Thoracic aorta (tissue), 2 donors: ENCODE measurements around the gene IFI44L. TPM values are rescaled to one million over a fixed set of nuclear protein-coding genes. Genes with fewer than 3 reads are reported as not detected.

Experiments used
- ATAC-seq: fragments of 150-250 bp; one replicate; pipeline ENCODE4 v1.8.0; 2017; ENCODE audit warnings: low read depth; ENCODE audit not compliant: insufficient number of reproducible peaks, low FRiP score
- DNase-seq: peaks from one replicate; pipeline ENCODE4 v3.0.0-alpha.2; 2020; ENCODE audit warnings: low spot score
- H3K27ac ChIP-seq, 2 donors: fragments of 200-600 bp; sonication (generic); 1 replicate in 1 of 2; 2 replicates in 1 of 2; pipeline ENCODE4 v1.5.1; 2016; ENCODE audit warnings: mild to moderate bottlenecking in 2 of 2, moderate library complexity in 2 of 2
- H3K27me3 ChIP-seq: fragments of 200-600 bp; sonication (generic); replicated peaks from 2 replicates; pipeline ENCODE4 v1.6.0; 2016; ENCODE audit warnings: mild to moderate bottlenecking; ENCODE audit not compliant: insufficient read depth
- H3K36me3 ChIP-seq: fragments of 200-600 bp; sonication (generic); one replicate; pipeline ENCODE4 v1.5.1; 2016
- H3K4me1 ChIP-seq, 2 donors: fragments of 200-600 bp; sonication (generic); 1 replicate in 1 of 2; 2 replicates in 1 of 2; pipeline versions ENCODE4 v1.5.1 to v1.6.0; 2016; ENCODE audit warnings: low read depth in 2 of 2, mild to moderate bottlenecking in 1 of 2; ENCODE audit not compliant: control insufficient read depth in 1 of 2
- H3K4me3 ChIP-seq: fragments of 200-600 bp; sonication (generic); 2 replicates; pipeline ENCODE4 v1.5.1; 2016; ENCODE audit warnings: mild to moderate bottlenecking
- H3K9me3 ChIP-seq: fragments of 200-600 bp; sonication (generic); 2 replicates; pipeline ENCODE4 v1.5.1; 2016
- total RNA-seq, 2 donors: library from RNA; depleted of rRNA; stranded (reverse); fragments of >200 nt; gene quantifications; one replicate each; pipeline versions ENCODE4 v1.1.0 to v1.2.3, GENCODE V29; 2016
- TF ChIP-seq, protein P1 (sequence below): fragments of 200-600 bp; sonication (generic); IDR thresholded peaks from one replicate; pipeline ENCODE4 v1.5.1; 2019; ENCODE audit warnings: antibody characterized with exemption

The IFI44L gene
- total RNA-seq, 2 donors from 2014 or later: 17.3 to 18.7 TPM

DNA sequence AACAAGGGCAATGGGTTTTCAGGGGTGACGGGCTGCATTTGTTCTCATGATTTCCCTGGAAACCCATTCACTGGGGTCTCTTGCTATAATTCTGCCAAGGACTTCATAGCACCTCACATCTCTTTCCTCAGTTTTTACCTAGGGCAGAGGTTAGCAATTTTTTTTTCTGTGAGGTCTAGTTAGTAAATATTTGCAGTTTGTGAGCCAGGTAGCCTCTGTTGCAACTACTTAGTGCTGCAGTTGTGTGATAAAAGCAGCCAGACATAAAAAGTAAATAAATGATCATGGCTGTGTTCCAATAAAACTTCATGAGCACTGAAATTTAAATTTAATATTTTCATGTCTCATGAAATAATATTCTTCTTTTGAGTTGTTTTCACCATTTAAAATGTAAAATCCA, 67.1 kb downstream of the IFI44L start:
- Histone ChIP-seq H3K4me1 (no peaks in the 10 kb centered on the region), H3K4me3 (no peak overlapping the region), H3K36me3 (no peaks in the 10 kb centered on the region), H3K27ac (no peak overlapping the region), H3K9me3 (no peaks in the 10 kb centered on the region), H3K27me3 (no peaks in the 10 kb centered on the region)
- ATAC-seq (no peak), DNase-seq (no peak)
- TF ChIP-seq, protein P1, sequence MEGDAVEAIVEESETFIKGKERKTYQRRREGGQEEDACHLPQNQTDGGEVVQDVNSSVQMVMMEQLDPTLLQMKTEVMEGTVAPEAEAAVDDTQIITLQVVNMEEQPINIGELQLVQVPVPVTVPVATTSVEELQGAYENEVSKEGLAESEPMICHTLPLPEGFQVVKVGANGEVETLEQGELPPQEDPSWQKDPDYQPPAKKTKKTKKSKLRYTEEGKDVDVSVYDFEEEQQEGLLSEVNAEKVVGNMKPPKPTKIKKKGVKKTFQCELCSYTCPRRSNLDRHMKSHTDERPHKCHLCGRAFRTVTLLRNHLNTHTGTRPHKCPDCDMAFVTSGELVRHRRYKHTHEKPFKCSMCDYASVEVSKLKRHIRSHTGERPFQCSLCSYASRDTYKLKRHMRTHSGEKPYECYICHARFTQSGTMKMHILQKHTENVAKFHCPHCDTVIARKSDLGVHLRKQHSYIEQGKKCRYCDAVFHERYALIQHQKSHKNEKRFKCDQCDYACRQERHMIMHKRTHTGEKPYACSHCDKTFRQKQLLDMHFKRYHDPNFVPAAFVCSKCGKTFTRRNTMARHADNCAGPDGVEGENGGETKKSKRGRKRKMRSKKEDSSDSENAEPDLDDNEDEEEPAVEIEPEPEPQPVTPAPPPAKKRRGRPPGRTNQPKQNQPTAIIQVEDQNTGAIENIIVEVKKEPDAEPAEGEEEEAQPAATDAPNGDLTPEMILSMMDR: no peak

DNA sequence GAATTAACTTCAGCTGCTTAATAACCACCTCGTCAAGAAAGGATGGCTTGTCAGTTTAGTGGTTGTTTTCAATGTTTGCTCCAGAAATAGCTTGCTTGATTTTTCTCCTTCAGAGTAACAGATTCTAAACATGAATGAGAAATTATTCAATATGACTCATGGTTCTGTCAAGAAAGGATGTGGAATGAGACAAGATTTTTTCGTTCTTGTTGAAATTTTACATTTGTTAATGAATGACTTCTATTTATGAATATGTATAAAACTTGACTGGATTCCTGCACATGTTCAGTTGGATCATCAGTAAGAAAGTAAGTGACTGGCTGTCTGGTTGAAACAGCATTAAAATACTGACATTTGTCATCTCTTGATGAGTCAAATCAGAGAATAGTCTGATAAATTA, 67.7 kb downstream of the IFI44L start:
- Histone ChIP-seq H3K27me3 (no peaks in the 10 kb centered on the region), H3K9me3 (no peaks in the 10 kb centered on the region), H3K27ac (no peak overlapping the region), H3K36me3 (no peaks in the 10 kb centered on the region), H3K4me1 (no peaks in the 10 kb centered on the region), H3K4me3 (no peak overlapping the region)
- TF ChIP-seq, protein P1: no peak
- ATAC-seq (no peak), DNase-seq (no peak)

DNA sequence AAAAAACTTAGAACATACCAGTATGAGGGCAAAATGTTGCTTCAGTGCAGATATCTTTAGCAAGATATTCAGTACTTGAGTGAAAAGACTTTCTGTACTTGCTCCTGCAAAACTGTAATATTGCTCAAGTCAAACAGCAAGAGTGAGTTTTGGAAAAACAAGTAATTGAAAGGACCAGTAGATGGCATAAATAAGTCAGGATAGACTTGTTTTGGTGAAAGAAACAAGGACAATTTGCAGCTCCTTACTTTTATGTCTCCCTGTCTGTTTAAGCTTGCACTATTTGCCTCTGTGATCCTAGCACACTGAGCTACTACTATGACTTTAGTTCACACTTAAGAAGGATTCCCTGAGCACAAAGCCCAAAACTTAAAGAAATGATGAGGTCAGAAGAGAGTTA, 68.4 kb downstream of the IFI44L start:
- DNase-seq (no peak), ATAC-seq (no peak)
- Histone ChIP-seq H3K9me3 (no peaks in the 10 kb centered on the region), H3K27me3 (no peaks in the 10 kb centered on the region), H3K4me1 (no peaks in the 10 kb centered on the region), H3K27ac (no peak overlapping the region), H3K36me3 (no peaks in the 10 kb centered on the region), H3K4me3 (no peak overlapping the region)
- TF ChIP-seq, protein P1: no peak

DNA sequence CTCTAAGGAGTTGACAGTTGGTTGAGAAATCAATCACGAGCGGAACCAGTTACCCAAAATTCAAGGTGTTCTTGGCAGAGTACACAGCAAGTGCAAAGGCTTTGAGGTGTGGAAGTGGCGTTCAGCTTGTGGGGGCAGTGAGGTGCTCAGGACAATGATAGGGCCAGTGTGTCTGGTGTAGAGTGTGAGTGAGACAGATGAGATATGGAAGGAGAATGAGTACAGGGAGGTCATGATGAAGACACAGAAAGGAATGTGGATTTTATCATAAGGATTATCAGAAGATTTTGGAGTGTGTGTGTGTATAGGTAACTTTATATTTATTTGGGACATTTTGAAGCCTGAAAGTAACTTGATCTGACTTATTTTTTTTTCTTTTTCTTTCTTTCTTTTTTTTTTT, 70.3 kb downstream of the IFI44L start:
- no peak for ATAC-seq

DNA sequence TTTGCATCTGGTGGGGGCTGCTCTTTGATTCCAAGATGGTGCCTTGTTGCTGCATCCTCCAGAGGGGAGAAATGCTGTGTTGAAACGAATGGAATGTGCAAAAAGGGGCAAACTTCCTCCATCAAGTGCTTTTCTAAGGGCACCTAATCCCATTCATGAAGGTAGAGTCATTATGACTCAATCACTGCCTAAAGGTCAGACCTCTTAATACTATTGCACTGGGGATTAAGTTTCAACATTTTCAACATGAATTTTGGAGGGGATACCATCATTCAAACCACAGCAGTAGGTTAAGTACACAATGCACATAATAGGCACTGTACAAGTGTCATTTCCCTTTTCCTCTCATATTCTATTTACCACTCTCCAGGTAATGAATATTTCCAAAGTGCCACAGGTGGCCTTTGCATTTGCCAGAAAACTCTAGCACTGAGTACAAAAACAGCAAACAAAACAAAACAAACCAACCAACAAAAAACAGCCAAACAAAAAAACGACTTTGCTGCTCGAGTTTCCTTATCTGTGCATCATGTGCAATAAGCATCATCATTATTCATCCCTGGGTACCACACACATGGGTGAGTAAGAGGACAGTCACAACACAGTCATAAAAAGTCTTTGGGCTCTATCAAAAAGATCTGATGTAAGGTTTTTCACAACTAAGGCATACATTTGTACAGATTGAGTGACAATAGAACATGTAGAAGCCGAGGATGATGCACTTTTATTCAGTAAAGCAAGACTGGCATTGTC, 71.9 kb downstream of the IFI44L start:
- TF ChIP-seq, protein P1: no peak
- DNase-seq (no peak), ATAC-seq (no peak)
- no peak overlapping the region for H3K27ac ChIP-seq
- H3K4me3 ChIP-seq: no peak overlapping the region
- no peaks in the 10 kb centered on the region for H3K9me3 ChIP-seq
- no peaks in the 10 kb centered on the region for H3K36me3 ChIP-seq
- no peaks in the 10 kb centered on the region for H3K27me3 ChIP-seq
- no peaks in the 10 kb centered on the region for H3K4me1 ChIP-seq

More for the DNA sequence above, 70.3 kb downstream of the IFI44L start:
- H3K27me3 ChIP-seq: no peaks in the 10 kb centered on the region
- no peaks in the 10 kb centered on the region for H3K36me3 ChIP-seq
- no peak for DNase-seq
- H3K27ac ChIP-seq: no peak overlapping the region
- no peak overlapping the region for H3K4me3 ChIP-seq
- H3K4me1 ChIP-seq: no peaks in the 10 kb centered on the region
- TF ChIP-seq, protein P1: no peak
- no peaks in the 10 kb centered on the region for H3K9me3 ChIP-seq

Other genes with a start within 250 kb of the IFI44L start
- gene PTGFR, start 129.5 kb upstream of the IFI44L start, total RNA-seq: 1 to 10 TPM; 3.5 to 8.7 TPM
- gene IFI44, start 29.4 kb downstream of the IFI44L start, total RNA-seq: 10 to 100 TPM; 34.9 to 43.5 TPM